Osteoblast (primary cell): ENCODE results near the gene S1PR1. TPM values are rescaled to one million over a fixed set of nuclear protein-coding genes. Genes with fewer than 3 reads are reported as not detected.
A peak's percentile ranks its signal among the peaks of the same experiment; 100 is the strongest.

Experiments
- DNase-seq: peaks from one replicate; pipeline ENCODE4 v3.0.0; 2011; ENCODE audit warnings: low spot score, mixed read lengths; ENCODE audit not compliant: insufficient read length; ENCODE audit errors: missing footprints
- H2AFZ ChIP-seq: 2 replicates; pipeline ENCODE4 v1.6.0; 2011; ENCODE audit warnings: mild to moderate bottlenecking, low read length
- H3K27ac ChIP-seq: 2 replicates; pipeline ENCODE4 v1.5.1; 2011; ENCODE audit warnings: mild to moderate bottlenecking, low read depth, low read length, moderate library complexity
- H3K27me3 ChIP-seq: 2 replicates; pipeline ENCODE4 v1.6.0; 2012; ENCODE audit warnings: mild to moderate bottlenecking, control low read depth, inconsistent platforms, low read length, moderate library complexity; ENCODE audit not compliant: insufficient read depth
- H3K36me3 ChIP-seq: 2 replicates; pipeline ENCODE4 v1.5.1; 2011; ENCODE audit warnings: mild to moderate bottlenecking, low read length, control low read depth, moderate library complexity; ENCODE audit not compliant: insufficient read depth
- H3K4me1 ChIP-seq: 2 replicates; pipeline ENCODE4 v1.5.1; 2011; ENCODE audit warnings: mild to moderate bottlenecking, low read length, control low read depth, moderate library complexity; ENCODE audit not compliant: insufficient read depth
- H3K4me2 ChIP-seq: 2 replicates; pipeline ENCODE4 v1.6.0; 2011; ENCODE audit warnings: mild to moderate bottlenecking, low read length; ENCODE audit not compliant: insufficient read depth
- H3K4me3 ChIP-seq: fragments of 200-600 bp; sonication (generic); 3 replicates; pipeline ENCODE4 v1.5.1; 2012; ENCODE audit warnings: mild to moderate bottlenecking, low read length, inconsistent platforms; ENCODE audit not compliant: insufficient read depth
- H3K79me2 ChIP-seq: 2 replicates; pipeline ENCODE4 v1.6.0; 2012; ENCODE audit warnings: mild to moderate bottlenecking, low read length, control low read depth, inconsistent platforms; ENCODE audit not compliant: insufficient read depth
- H3K9me3 ChIP-seq: 2 replicates; pipeline ENCODE4 v1.5.1; 2011; ENCODE audit warnings: low read depth, low read length, control low read depth
- H4K20me1 ChIP-seq: 2 replicates; pipeline ENCODE4 v1.6.0; 2012; ENCODE audit warnings: mild to moderate bottlenecking, low read length, control low read depth; ENCODE audit not compliant: insufficient read depth
- CTCF ChIP-seq: IDR thresholded peaks from 2 replicates; pipeline ENCODE4 v1.5.1; 2011; ENCODE audit warnings: mild to moderate bottlenecking, low read depth, low read length, moderate library complexity; ENCODE audit errors: extremely low read depth
- total RNA-seq: library from RNA; depleted of rRNA; stranded (reverse); fragments of >200 nt; gene quantifications from 2 replicates; pipeline ENCODE4 v1.2.3, GENCODE V29; 2012

The S1PR1 gene
- total RNA-seq, 1 donor, result 25.7 TPM

GRCh38 chr1:101288491-101288944 lies 51.7 kb downstream of the S1PR1 start:
- Histone ChIP-seq H3K9me3 (no peaks in the 10 kb centered on the region), H3K4me1 (peaks cover 35% of the 10 kb centered on the region), H3K4me3 (no peak overlapping the region), H4K20me1 (no peaks in the 10 kb centered on the region), H3K27ac (no peak overlapping the region), H3K27me3 (no peaks in the 10 kb centered on the region), H3K79me2 (no peaks in the 10 kb centered on the region), H2AFZ (no peak overlapping the region), H3K4me2 (peak overlapping the region; percentile 63), H3K36me3 (no peaks in the 10 kb centered on the region)
- TF ChIP-seq CTCF, result peak; percentile 98
- no peak for DNase-seq

GRCh38 chr1:101290119-101290921 lies 53.5 kb downstream of the S1PR1 start:
- Histone ChIP-seq H3K4me1 (peaks cover 42% of the 10 kb centered on the region), H3K9me3 (no peaks in the 10 kb centered on the region), H3K36me3 (no peaks in the 10 kb centered on the region), H2AFZ (no peak overlapping the region), H3K27me3 (no peaks in the 10 kb centered on the region), H3K4me3 (no peak overlapping the region), H3K79me2 (no peaks in the 10 kb centered on the region), H3K27ac (peak overlapping the region; percentile 56), H4K20me1 (no peaks in the 10 kb centered on the region), H3K4me2 (peak overlapping the region; percentile 7)
- DNase-seq, result no peak
- no peak for TF ChIP-seq CTCF

Other genes with a start within 250 kb of the S1PR1 start
- 32.1 and 33.3 TPM in 2 replicates for gene DPH5, start 211.2 kb upstream of the S1PR1 start, total RNA-seq